Measurements from ENCODE around the gene UGT1A9.

Gene UGT1A9

GRCh38 chr2:233814056-233814835, 142.5 kb downstream of the UGT1A9 start:
- Histone ChIP-seq H3K4me2 (ENCODE audit: low read depth, low read length) (no peak overlapping the region), H3K9ac (ENCODE audit: low read length) (no peak overlapping the region), H3K4me3 (ENCODE audit: low read length) (no peak overlapping the region), H4K20me1 (ENCODE audit: insufficient read depth, low read length) (no peaks in the 10 kb centered on the region), H3K9me2 (replicated peaks; ENCODE audit: insufficient read depth, low read length) (no peaks in the 10 kb centered on the region), H2AFZ (ENCODE audit: low read length) (no peak overlapping the region), H3K4me1 (ENCODE audit: low read length) (no peaks in the 10 kb centered on the region), H3K79me2 (ENCODE audit: low read length) (no peaks in the 10 kb centered on the region), H3K9me3 (replicated peaks; ENCODE audit: insufficient read depth, low read length) (no peaks in the 10 kb centered on the region), H3F3A (ENCODE audit: insufficient read depth, low read length) (no peaks in the 10 kb centered on the region), H3K27me3 (replicated peaks; ENCODE audit: insufficient read depth, low read length) (no peaks in the 10 kb centered on the region), H3K27ac (ENCODE audit: low read length) (no peak overlapping the region), H3K36me3 (replicated peaks; ENCODE audit: insufficient read depth, low read length) (no peaks in the 10 kb centered on the region)
- DNase-seq: no peak
- no peak for TF ChIP-seq EZH2 (optimal IDR thresholded peaks at IDR 0.05; ENCODE audit: low read depth, low read length)
- TF ChIP-seq EZH2phosphoT487 (IDR thresholded peaks at IDR 0.05; ENCODE audit: low read length): no peak
- no peak for TF ChIP-seq CTCF (IDR thresholded peaks at IDR 0.05; ENCODE audit: low read length)

- Histone ChIP-seq H3K36me3 (replicated peaks; ENCODE audit: insufficient read depth, low read length) (no peaks in the 10 kb centered on the region), H3K27me3 (replicated peaks; ENCODE audit: insufficient read depth, low read length) (no peaks in the 10 kb centered on the region), H3K4me2 (ENCODE audit: low read depth, low read length) (no peak overlapping the region), H3K9ac (ENCODE audit: low read length) (no peak overlapping the region), H3F3A (ENCODE audit: insufficient read depth, low read length) (no peaks in the 10 kb centered on the region), H3K4me1 (ENCODE audit: low read length) (no peaks in the 10 kb centered on the region), H3K4me3 (ENCODE audit: low read length) (no peak overlapping the region), H4K20me1 (ENCODE audit: insufficient read depth, low read length) (no peaks in the 10 kb centered on the region), H3K27ac (ENCODE audit: low read length) (no peak overlapping the region), H3K9me3 (replicated peaks; ENCODE audit: insufficient read depth, low read length) (no peaks in the 10 kb centered on the region), H3K9me2 (replicated peaks; ENCODE audit: insufficient read depth, low read length) (no peaks in the 10 kb centered on the region), H3K79me2 (ENCODE audit: low read length) (no peaks in the 10 kb centered on the region), H2AFZ (ENCODE audit: low read length) (no peak overlapping the region)
- DNase-seq: no peak
- TF ChIP-seq CTCF (IDR thresholded peaks at IDR 0.05; ENCODE audit: low read length): no peak
- TF ChIP-seq EZH2 (optimal IDR thresholded peaks at IDR 0.05; ENCODE audit: low read depth, low read length): no peak
- no peak for TF ChIP-seq EZH2phosphoT487 (IDR thresholded peaks at IDR 0.05; ENCODE audit: low read length)
Observed at GRCh38 chr2:233815861-233816260, 144.2 kb downstream of the UGT1A9 start.

GRCh38 chr2:233816334-233816733, 144.6 kb downstream of the UGT1A9 start:
- TF ChIP-seq CTCF (IDR thresholded peaks at IDR 0.05; ENCODE audit: low read length) (no peak), EZH2phosphoT487 (IDR thresholded peaks at IDR 0.05; ENCODE audit: low read length) (no peak), EZH2 (optimal IDR thresholded peaks at IDR 0.05; ENCODE audit: low read depth, low read length) (no peak)
- H3K4me3 ChIP-seq (ENCODE audit: low read length): no peak overlapping the region
- H3K4me2 ChIP-seq (ENCODE audit: low read depth, low read length): no peak overlapping the region
- no peaks in the 10 kb centered on the region for H3K36me3 ChIP-seq (replicated peaks; ENCODE audit: insufficient read depth, low read length)
- H2AFZ ChIP-seq (ENCODE audit: low read length): no peak overlapping the region
- no peak overlapping the region for H3K9ac ChIP-seq (ENCODE audit: low read length)
- H3K4me1 ChIP-seq (ENCODE audit: low read length): no peaks in the 10 kb centered on the region
- H3K27me3 ChIP-seq (replicated peaks; ENCODE audit: insufficient read depth, low read length): no peaks in the 10 kb centered on the region
- no peaks in the 10 kb centered on the region for H3F3A ChIP-seq (ENCODE audit: insufficient read depth, low read length)
- no peaks in the 10 kb centered on the region for H3K9me3 ChIP-seq (replicated peaks; ENCODE audit: insufficient read depth, low read length)
- H3K79me2 ChIP-seq (ENCODE audit: low read length): no peaks in the 10 kb centered on the region
- DNase-seq: no peak
- no peak overlapping the region for H3K27ac ChIP-seq (ENCODE audit: low read length)
- H4K20me1 ChIP-seq (ENCODE audit: insufficient read depth, low read length): no peaks in the 10 kb centered on the region
- no peaks in the 10 kb centered on the region for H3K9me2 ChIP-seq (replicated peaks; ENCODE audit: insufficient read depth, low read length)

Data from MM.1S (cell line).